ENCODE measurements around the gene NBEAL2.

- no peak for TF ChIP-seq POLR2A (IDR thresholded peaks at IDR 0.05; ENCODE audit: low read depth, low read length)
- no peak for TF ChIP-seq SPI1 (IDR thresholded peaks at IDR 0.05; ENCODE audit: low read depth, low read length)
These were observed 38.8 kb downstream of the NBEAL2 start for GRCh38 chr3:47018269-47018611.
